Mesendoderm (in vitro differentiated cells): Measurements from ENCODE around the gene PSMA7.

Experiments
- DNase-seq: peaks from one replicate; pipeline ENCODE4 v3.0.0; 2013
- H2AK5ac ChIP-seq: 2 replicates; pipeline ENCODE4 v1.6.1; 2013; ENCODE audit warnings: low read length, inconsistent platforms
- H2BK120ac ChIP-seq: 2 replicates; pipeline ENCODE4 v1.6.1; 2013; ENCODE audit warnings: low read depth, mild to moderate bottlenecking, low read length, moderate library complexity, mixed read lengths
- H2BK15ac ChIP-seq: replicated peaks from 2 replicates; pipeline ENCODE4 v1.6.1; 2013; ENCODE audit warnings: low read depth, mild to moderate bottlenecking, moderate library complexity
- H2BK5ac ChIP-seq: 2 replicates; pipeline ENCODE4 v1.6.1; 2013; ENCODE audit warnings: low read length, inconsistent platforms
- H3K18ac ChIP-seq: 2 replicates; pipeline ENCODE4 v1.6.1; 2013; ENCODE audit warnings: mild to moderate bottlenecking, low read length, mixed read lengths
- H3K23ac ChIP-seq: one replicate; pipeline ENCODE4 v1.6.1; 2013; ENCODE audit warnings: low read length
- H3K27ac ChIP-seq: 2 replicates; pipeline ENCODE4 v1.5.1; 2013; ENCODE audit warnings: low read depth, mild to moderate bottlenecking, inconsistent platforms, low read length, moderate library complexity
- H3K27me3 ChIP-seq: 2 replicates; pipeline ENCODE4 v1.6.1; 2013; ENCODE audit warnings: low read length, control low read depth, mild to moderate bottlenecking, inconsistent platforms; ENCODE audit not compliant: insufficient read depth, poor library complexity
- H3K36me3 ChIP-seq: 2 replicates; pipeline ENCODE4 v1.6.1; 2013; ENCODE audit warnings: low read length, inconsistent platforms; ENCODE audit not compliant: control insufficient read depth, insufficient read depth
- H3K4ac ChIP-seq: one replicate; pipeline ENCODE4 v1.6.1; 2013; ENCODE audit warnings: low read depth, mild to moderate bottlenecking, low read length, moderate library complexity
- H3K4me1 ChIP-seq: 2 replicates; pipeline ENCODE4 v1.6.1; 2013; ENCODE audit warnings: low read depth, low read length, inconsistent platforms; ENCODE audit not compliant: control insufficient read depth
- H3K4me2 ChIP-seq: 2 replicates; pipeline ENCODE4 v1.6.1; 2013; ENCODE audit warnings: low read length
- H3K4me3 ChIP-seq: 2 replicates; pipeline ENCODE4 v1.5.1; 2013; ENCODE audit warnings: mild to moderate bottlenecking, low read length
- H3K56ac ChIP-seq: one replicate; pipeline ENCODE4 v1.6.1; 2013; ENCODE audit warnings: low read length
- H3K79me1 ChIP-seq: 2 replicates; pipeline ENCODE4 v1.6.1; 2013; ENCODE audit warnings: low read length, inconsistent platforms
- H3K79me2 ChIP-seq: 2 replicates; pipeline ENCODE4 v1.6.1; 2013; ENCODE audit warnings: mild to moderate bottlenecking, low read length; ENCODE audit not compliant: control insufficient read depth, insufficient read depth
- H3K9ac ChIP-seq: 2 replicates; pipeline ENCODE4 v1.6.1; 2013; ENCODE audit warnings: low read length, inconsistent platforms
- H4K5ac ChIP-seq: one replicate; pipeline ENCODE4 v1.6.1; 2013; ENCODE audit warnings: low read length
- H4K8ac ChIP-seq: one replicate; pipeline ENCODE4 v1.6.1; 2013; ENCODE audit warnings: low read depth, mild to moderate bottlenecking, control low read depth, low read length, moderate library complexity
- WGBS: extraction: QIAGEN DNeasy Blood & Tissue Kit; methylation state at CpG from one replicate; pipeline ENCODE4 v1.1.7; 2013; ENCODE audit warnings: low lambda C conversion rate, missing lambda C conversion rate; ENCODE audit not compliant: insufficient coverage; ENCODE audit errors: extremely low coverage; 5-methylcytosine and 5-hydroxymethylcytosine counted together

PSMA7 gene

GRCh38 chr20:62156592-62157386, 13.6 kb upstream of the PSMA7 start:
- no peak overlapping the region for H2AK5ac ChIP-seq
- no peak overlapping the region for H3K4me2 ChIP-seq
- no peak overlapping the region for H3K4me3 ChIP-seq
- peaks cover 3% of the 10 kb centered on the region for H3K36me3 ChIP-seq
- peaks cover 33% of the 10 kb centered on the region for H3K79me1 ChIP-seq
- H2BK15ac ChIP-seq: no peak overlapping the region
- no CpG with 5 or more reads among the region's 24 CpGs for WGBS
- H3K27ac ChIP-seq: no peak overlapping the region
- H3K79me2 ChIP-seq: peaks cover 58% of the 10 kb centered on the region
- H4K5ac ChIP-seq: no peak overlapping the region
- H3K9ac ChIP-seq: peak overlapping the region; percentile 4
- H3K23ac ChIP-seq: no peak overlapping the region
- peak; percentile 86 for DNase-seq
- no peak overlapping the region for H3K4ac ChIP-seq
- no peaks in the 10 kb centered on the region for H3K27me3 ChIP-seq
- H4K8ac ChIP-seq: no peak overlapping the region
- H3K4me1 ChIP-seq: peaks cover 3% of the 10 kb centered on the region
- H3K56ac ChIP-seq: peak overlapping the region; percentile 54
- no peak overlapping the region for H2BK5ac ChIP-seq
- H3K18ac ChIP-seq: peak overlapping the region; percentile 13
- H2BK120ac ChIP-seq: no peak overlapping the region

GRCh38 chr20:62156254-62156556, 13.0 kb upstream of the PSMA7 start:
- no peak overlapping the region for H3K27ac ChIP-seq
- no peak overlapping the region for H2BK120ac ChIP-seq
- H3K4ac ChIP-seq: no peak overlapping the region
- H2BK15ac ChIP-seq: no peak overlapping the region
- peaks cover 64% of the 10 kb centered on the region for H3K79me2 ChIP-seq
- H2BK5ac ChIP-seq: no peak overlapping the region
- H3K4me1 ChIP-seq: peaks cover 3% of the 10 kb centered on the region
- H4K8ac ChIP-seq: no peak overlapping the region
- no peak overlapping the region for H2AK5ac ChIP-seq
- no CpG with 5 or more reads among the region's 3 CpGs for WGBS
- no peak overlapping the region for H4K5ac ChIP-seq
- DNase-seq: no peak
- no peak overlapping the region for H3K23ac ChIP-seq
- H3K18ac ChIP-seq: no peak overlapping the region
- H3K79me1 ChIP-seq: peaks cover 35% of the 10 kb centered on the region
- no peak overlapping the region for H3K56ac ChIP-seq
- H3K4me2 ChIP-seq: no peak overlapping the region
- no peak overlapping the region for H3K4me3 ChIP-seq
- H3K27me3 ChIP-seq: no peaks in the 10 kb centered on the region
- H3K9ac ChIP-seq: no peak overlapping the region
- peaks cover 3% of the 10 kb centered on the region for H3K36me3 ChIP-seq

GRCh38 chr20:62155428-62156253, 12.4 kb upstream of the PSMA7 start:
- H4K8ac ChIP-seq: no peak overlapping the region
- no peak overlapping the region for H3K4ac ChIP-seq
- peak; percentile 94 for DNase-seq
- H3K27ac ChIP-seq: no peak overlapping the region
- H3K79me1 ChIP-seq: peaks cover 38% of the 10 kb centered on the region
- no peak overlapping the region for H3K56ac ChIP-seq
- H2BK15ac ChIP-seq: no peak overlapping the region
- no peak overlapping the region for H3K4me2 ChIP-seq
- no peak overlapping the region for H2AK5ac ChIP-seq
- H3K36me3 ChIP-seq: peaks cover 3% of the 10 kb centered on the region
- WGBS: no CpG with 5 or more reads among the region's 29 CpGs
- no peak overlapping the region for H2BK120ac ChIP-seq
- H3K27me3 ChIP-seq: no peaks in the 10 kb centered on the region
- no peak overlapping the region for H3K9ac ChIP-seq
- no peak overlapping the region for H3K18ac ChIP-seq
- H3K79me2 ChIP-seq: peaks cover 70% of the 10 kb centered on the region
- peaks cover 3% of the 10 kb centered on the region for H3K4me1 ChIP-seq
- no peak overlapping the region for H4K5ac ChIP-seq
- H3K4me3 ChIP-seq: no peak overlapping the region
- no peak overlapping the region for H2BK5ac ChIP-seq
- no peak overlapping the region for H3K23ac ChIP-seq

GRCh38 chr20:62151835-62152364, 8.7 kb upstream of the PSMA7 start:
- no peak overlapping the region for H3K4ac ChIP-seq
- H3K36me3 ChIP-seq: no peaks in the 10 kb centered on the region
- no peak overlapping the region for H2BK120ac ChIP-seq
- H3K27me3 ChIP-seq: no peaks in the 10 kb centered on the region
- H3K23ac ChIP-seq: no peak overlapping the region
- no peak overlapping the region for H2AK5ac ChIP-seq
- H3K4me2 ChIP-seq: no peak overlapping the region
- no peak overlapping the region for H3K18ac ChIP-seq
- H3K4me1 ChIP-seq: peaks cover 14% of the 10 kb centered on the region
- no peak overlapping the region for H3K56ac ChIP-seq
- no peak for DNase-seq
- peaks cover 39% of the 10 kb centered on the region for H3K79me1 ChIP-seq
- H3K79me2 ChIP-seq: peaks cover 83% of the 10 kb centered on the region
- H4K5ac ChIP-seq: no peak overlapping the region
- H2BK15ac ChIP-seq: no peak overlapping the region
- H3K4me3 ChIP-seq: no peak overlapping the region
- H3K27ac ChIP-seq: no peak overlapping the region
- H3K9ac ChIP-seq: no peak overlapping the region
- no peak overlapping the region for H4K8ac ChIP-seq
- H2BK5ac ChIP-seq: no peak overlapping the region
- WGBS: no CpG with 5 or more reads among the region's 23 CpGs

- H3K4ac ChIP-seq: no peak overlapping the region
- H2AK5ac ChIP-seq: no peak overlapping the region
Observed at GRCh38 chr20:62151225-62151624, 8.0 kb upstream of the PSMA7 start.

More at GRCh38 chr20:62151225-62151624, 8.0 kb upstream of the PSMA7 start:
- H3K4me1 ChIP-seq: peaks cover 14% of the 10 kb centered on the region
- no peaks in the 10 kb centered on the region for H3K27me3 ChIP-seq
- H3K27ac ChIP-seq: no peak overlapping the region
- no CpG with 5 or more reads among the region's 11 CpGs for WGBS
- H2BK5ac ChIP-seq: no peak overlapping the region
- H3K79me1 ChIP-seq: peaks cover 40% of the 10 kb centered on the region
- H2BK120ac ChIP-seq: no peak overlapping the region
- no peak overlapping the region for H3K4me2 ChIP-seq
- no peak overlapping the region for H2BK15ac ChIP-seq
- H3K18ac ChIP-seq: no peak overlapping the region
- H3K9ac ChIP-seq: no peak overlapping the region
- H3K56ac ChIP-seq: no peak overlapping the region
- peaks cover 85% of the 10 kb centered on the region for H3K79me2 ChIP-seq
- H3K36me3 ChIP-seq: no peaks in the 10 kb centered on the region
- no peak overlapping the region for H4K5ac ChIP-seq
- H3K4me3 ChIP-seq: no peak overlapping the region
- DNase-seq: no peak
- H4K8ac ChIP-seq: no peak overlapping the region
- no peak overlapping the region for H3K23ac ChIP-seq
